ENCODE data around the gene MAP4K1.
"Not testable (repeated sequence)": the region's sequence is repeated elsewhere in the genome, so short reads cannot be mapped to it uniquely, and the experiment has no call there.

The MAP4K1 gene

GRCh38 chr19:38624822-38625221, 7.1 kb upstream of the MAP4K1 start:
- no peak for DNase-seq (ENCODE audit: low read depth)

- DNase-seq (ENCODE audit: low read depth) = no peak
Observed at GRCh38 chr19:38619361-38620174, 1.8 kb upstream of the MAP4K1 start.

GRCh38 chr19:38618590-38619360, 1.0 kb upstream of the MAP4K1 start, which contains the start of gene EIF3K:
TSS of gene EIF3K (plus strand) at chr19:38619188. CDS start at chr19:38619269, 81 bp downstream.
- peak; percentile 93 for DNase-seq (ENCODE audit: low read depth)

- no peak for DNase-seq (ENCODE audit: low read depth)
Observed at GRCh38 chr19:38617283-38617763, 430 bp downstream of the MAP4K1 start.

GRCh38 chr19:38616265-38616664, 1.5 kb downstream of the MAP4K1 start:
- no peak for DNase-seq (ENCODE audit: low read depth)

- no peak for DNase-seq (ENCODE audit: low read depth)
Observed at GRCh38 chr19:38615007-38615581, 2.7 kb downstream of the MAP4K1 start.

GRCh38 chr19:38614289-38614688, 3.5 kb downstream of the MAP4K1 start:
- no peak for DNase-seq (ENCODE audit: low read depth)

GRCh38 chr19:38606131-38606530, 11.6 kb downstream of the MAP4K1 start:
- DNase-seq (ENCODE audit: low read depth) = no peak

GRCh38 chr19:38602856-38603255, 14.9 kb downstream of the MAP4K1 start:
- DNase-seq (ENCODE audit: low read depth) = not testable (repeated sequence)

- no peak for DNase-seq (ENCODE audit: low read depth)
Observed at GRCh38 chr19:38599722-38600121, 18.0 kb downstream of the MAP4K1 start.

GRCh38 chr19:38597075-38597474, 20.7 kb downstream of the MAP4K1 start:
- DNase-seq (ENCODE audit: low read depth) = no peak

GRCh38 chr19:38596057-38596981, 21.4 kb downstream of the MAP4K1 start:
- no peak for DNase-seq (ENCODE audit: low read depth)

- DNase-seq (ENCODE audit: low read depth) = no peak
Observed at GRCh38 chr19:38592940-38593339, 24.8 kb downstream of the MAP4K1 start.

- DNase-seq (ENCODE audit: low read depth) = no peak
Observed at GRCh38 chr19:38588041-38588440, 29.7 kb downstream of the MAP4K1 start.

GRCh38 chr19:38587562-38587961, 30.2 kb downstream of the MAP4K1 start:
- DNase-seq (ENCODE audit: low read depth) = no peak

- DNase-seq (ENCODE audit: low read depth) = no peak
Observed at GRCh38 chr19:38583985-38584305, 33.8 kb downstream of the MAP4K1 start.

- no peak for DNase-seq (ENCODE audit: low read depth)
Observed at GRCh38 chr19:38583219-38583984, 34.4 kb downstream of the MAP4K1 start.

- no peak for DNase-seq (ENCODE audit: low read depth)
Observed at GRCh38 chr19:38580080-38580479, 37.7 kb downstream of the MAP4K1 start.

- DNase-seq (ENCODE audit: low read depth) = not testable (repeated sequence)
Observed at GRCh38 chr19:38579304-38579703, 38.4 kb downstream of the MAP4K1 start.

- no peak for DNase-seq (ENCODE audit: low read depth)
Observed at GRCh38 chr19:38577826-38578225, 39.9 kb downstream of the MAP4K1 start.

- no peak for DNase-seq (ENCODE audit: low read depth)
Observed at GRCh38 chr19:38571682-38572081, 46.1 kb downstream of the MAP4K1 start.
